Chondrocyte (in vitro differentiated cells): Measurements from ENCODE around the gene BANP. TPM values are rescaled to one million over a fixed set of nuclear protein-coding genes. Genes with fewer than 3 reads are reported as not detected.

Experiments
- DNase-seq: peaks from one replicate; pipeline ENCODE4 v3.0.0; 2021; ENCODE audit warnings: mixed read lengths, low spot score
- H3K27ac Mint-ChIP-seq: one replicate; pipeline ENCODE4 v1.8.0; 2021; ENCODE audit warnings: mild to moderate bottlenecking, moderate library complexity, mixed read lengths; ENCODE audit not compliant: unreplicated experiment
- H3K27me3 Mint-ChIP-seq: 2 replicates; pipeline ENCODE4 v1.8.0; 2021; ENCODE audit warnings: low read depth, mixed read lengths
- H3K36me3 Mint-ChIP-seq: 2 replicates; pipeline ENCODE4 v1.8.0; 2021; ENCODE audit warnings: low read depth, mixed read lengths
- H3K4me1 Mint-ChIP-seq: 2 replicates; pipeline ENCODE4 v1.8.0; 2021; ENCODE audit warnings: low read depth, mild to moderate bottlenecking, mixed read lengths
- H3K4me3 Mint-ChIP-seq: one replicate; pipeline ENCODE4 v1.8.0; 2021; ENCODE audit warnings: mild to moderate bottlenecking, moderate library complexity, mixed read lengths; ENCODE audit not compliant: unreplicated experiment
- H3K9me3 Mint-ChIP-seq: 2 replicates; pipeline ENCODE4 v1.8.0; 2021; ENCODE audit warnings: low read depth, mixed read lengths
- total RNA-seq: library from RNA; stranded (reverse); gene quantifications from 3 replicates; pipeline ENCODE4 v1.2.1, GENCODE V29; 2021
- TF ChIP-seq, protein P1 (sequence below): fragments of 200-600 bp; sonication (generic); IDR thresholded peaks from 2 replicates; pipeline ENCODE4 v1.5.0; 2021; ENCODE audit warnings: antibody characterized with exemption, mild to moderate bottlenecking, moderate library complexity

The BANP gene
- total RNA-seq, 1 donor from 2014 or later, result 15.0 TPM

DNA sequence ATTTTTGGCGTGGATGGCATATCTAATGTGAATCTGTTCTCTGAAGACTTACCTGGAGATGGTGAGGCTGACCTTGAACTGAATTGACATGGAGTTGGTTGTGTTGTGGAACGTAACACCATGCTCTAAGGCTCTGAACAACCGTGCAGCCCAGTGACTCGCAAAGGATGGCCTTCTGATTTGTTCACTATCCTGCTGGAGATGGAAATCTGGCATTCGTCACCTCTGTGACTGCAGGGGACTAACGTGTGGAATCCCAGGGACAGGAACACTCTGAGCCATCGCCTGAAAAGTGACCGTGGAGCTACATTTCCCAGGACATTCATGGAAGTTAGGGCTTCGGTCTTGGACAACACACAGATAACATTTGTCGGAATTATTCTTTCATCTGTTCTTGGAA is 61.1 kb downstream of the BANP start:
- Mint-ChIP-seq H3K4me3 (no peak overlapping the region), H3K9me3 (no peaks in the 10 kb centered on the region), H3K27me3 (no peaks in the 10 kb centered on the region), H3K4me1 (peaks cover 41% of the 10 kb centered on the region), H3K36me3 (peaks cover 28% of the 10 kb centered on the region), H3K27ac (no peak overlapping the region)
- TF ChIP-seq, protein P1, sequence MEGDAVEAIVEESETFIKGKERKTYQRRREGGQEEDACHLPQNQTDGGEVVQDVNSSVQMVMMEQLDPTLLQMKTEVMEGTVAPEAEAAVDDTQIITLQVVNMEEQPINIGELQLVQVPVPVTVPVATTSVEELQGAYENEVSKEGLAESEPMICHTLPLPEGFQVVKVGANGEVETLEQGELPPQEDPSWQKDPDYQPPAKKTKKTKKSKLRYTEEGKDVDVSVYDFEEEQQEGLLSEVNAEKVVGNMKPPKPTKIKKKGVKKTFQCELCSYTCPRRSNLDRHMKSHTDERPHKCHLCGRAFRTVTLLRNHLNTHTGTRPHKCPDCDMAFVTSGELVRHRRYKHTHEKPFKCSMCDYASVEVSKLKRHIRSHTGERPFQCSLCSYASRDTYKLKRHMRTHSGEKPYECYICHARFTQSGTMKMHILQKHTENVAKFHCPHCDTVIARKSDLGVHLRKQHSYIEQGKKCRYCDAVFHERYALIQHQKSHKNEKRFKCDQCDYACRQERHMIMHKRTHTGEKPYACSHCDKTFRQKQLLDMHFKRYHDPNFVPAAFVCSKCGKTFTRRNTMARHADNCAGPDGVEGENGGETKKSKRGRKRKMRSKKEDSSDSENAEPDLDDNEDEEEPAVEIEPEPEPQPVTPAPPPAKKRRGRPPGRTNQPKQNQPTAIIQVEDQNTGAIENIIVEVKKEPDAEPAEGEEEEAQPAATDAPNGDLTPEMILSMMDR, result no peak
- DNase-seq, result no peak

DNA sequence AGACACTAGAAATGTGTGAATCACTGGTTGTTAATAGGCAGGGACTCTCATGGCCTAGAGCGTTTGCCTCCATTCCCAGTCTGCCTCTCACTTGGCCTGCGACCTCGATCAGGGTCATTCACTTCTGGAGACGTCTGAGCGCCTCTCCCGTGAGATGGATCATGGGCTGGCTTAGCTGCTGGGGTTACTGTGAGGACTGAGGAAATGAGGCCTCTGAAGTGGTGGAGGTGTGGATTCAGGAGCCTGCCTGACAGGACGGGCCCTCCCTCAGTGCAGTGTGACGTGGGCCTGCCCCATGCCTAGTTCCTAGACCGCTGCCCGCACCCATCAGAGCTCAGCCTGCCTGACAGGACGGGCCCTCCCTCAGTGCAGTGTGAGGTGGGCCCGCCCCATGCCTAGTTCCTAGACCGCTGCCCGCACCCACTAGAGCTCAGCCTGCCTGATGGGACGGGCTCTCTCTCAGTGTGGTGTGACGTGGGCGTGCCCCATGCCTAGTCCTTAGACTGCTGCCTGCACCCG is 61.9 kb downstream of the BANP start:
- Mint-ChIP-seq H3K27me3 (no peaks in the 10 kb centered on the region), H3K27ac (peak overlapping the region; percentile 80), H3K36me3 (peaks cover 25% of the 10 kb centered on the region), H3K4me3 (no peak overlapping the region), H3K4me1 (peaks cover 41% of the 10 kb centered on the region), H3K9me3 (no peaks in the 10 kb centered on the region)
- peak; percentile 88 for DNase-seq
- TF ChIP-seq, protein P1, result no peak

DNA sequence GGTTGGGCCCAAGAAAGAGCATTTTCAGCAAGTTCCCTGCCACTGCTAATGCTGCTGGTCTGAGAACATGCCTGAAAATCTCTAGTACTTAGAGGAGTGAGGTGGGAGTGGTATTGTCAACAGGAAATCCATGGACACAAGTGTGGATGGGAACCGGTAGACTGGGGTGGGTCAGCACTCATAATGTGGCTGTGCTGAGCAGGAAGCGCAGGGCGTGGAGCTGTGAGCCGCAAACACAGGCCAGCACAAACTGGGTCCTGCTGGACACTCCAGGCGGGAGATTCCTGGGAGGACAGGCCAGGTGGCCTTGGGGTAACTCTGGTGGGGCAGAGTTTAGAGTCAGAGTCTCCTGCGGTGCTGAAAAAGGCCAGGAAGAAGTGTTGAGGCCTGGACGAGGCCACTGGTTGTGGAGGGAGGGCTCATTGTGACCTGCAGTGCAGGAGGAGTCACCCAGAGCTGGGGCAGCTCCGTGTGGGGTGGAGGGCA is 62.6 kb downstream of the BANP start:
- Mint-ChIP-seq H3K27me3 (no peaks in the 10 kb centered on the region), H3K4me3 (peak overlapping the region; percentile 46), H3K36me3 (peaks cover 24% of the 10 kb centered on the region), H3K4me1 (peaks cover 41% of the 10 kb centered on the region), H3K9me3 (no peaks in the 10 kb centered on the region), H3K27ac (peak overlapping the region; percentile 80)
- TF ChIP-seq, protein P1, result no peak
- DNase-seq, result no peak

DNA sequence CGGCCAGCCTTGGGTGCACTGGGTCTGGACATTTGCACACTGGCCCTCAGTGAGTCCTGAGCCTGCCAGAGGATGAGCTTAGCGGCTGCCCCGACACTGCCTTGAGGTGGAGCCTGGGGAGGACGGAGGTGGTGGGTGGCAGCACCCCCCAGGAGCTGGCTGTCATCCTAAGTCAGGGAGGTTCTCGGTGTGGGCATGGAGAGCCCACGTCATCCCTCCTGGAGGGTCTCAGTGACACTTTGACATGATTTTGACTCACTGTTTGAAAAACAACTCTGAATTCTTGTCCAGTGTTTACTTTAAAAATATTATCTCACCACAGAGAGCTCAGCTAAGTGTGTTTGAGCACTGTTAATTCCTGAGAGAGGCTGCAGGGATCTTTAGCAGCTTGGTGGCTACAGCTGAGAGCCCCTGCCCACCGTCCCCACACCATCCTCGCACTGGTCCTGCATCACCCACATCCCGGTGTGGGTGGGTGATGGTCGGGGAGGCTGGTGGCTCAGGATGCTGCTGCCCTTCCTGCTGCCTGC is 63.1 kb downstream of the BANP start:
- H3K9me3 Mint-ChIP-seq, result no peaks in the 10 kb centered on the region
- H3K4me3 Mint-ChIP-seq, result peak overlapping the region; percentile 46
- DNase-seq, result peak; percentile 79
- peaks cover 23% of the 10 kb centered on the region for H3K36me3 Mint-ChIP-seq
- peak overlapping the region; percentile 80 for H3K27ac Mint-ChIP-seq
- TF ChIP-seq, protein P1, result no peak
- H3K4me1 Mint-ChIP-seq, result peaks cover 41% of the 10 kb centered on the region
- H3K27me3 Mint-ChIP-seq, result no peaks in the 10 kb centered on the region

DNA sequence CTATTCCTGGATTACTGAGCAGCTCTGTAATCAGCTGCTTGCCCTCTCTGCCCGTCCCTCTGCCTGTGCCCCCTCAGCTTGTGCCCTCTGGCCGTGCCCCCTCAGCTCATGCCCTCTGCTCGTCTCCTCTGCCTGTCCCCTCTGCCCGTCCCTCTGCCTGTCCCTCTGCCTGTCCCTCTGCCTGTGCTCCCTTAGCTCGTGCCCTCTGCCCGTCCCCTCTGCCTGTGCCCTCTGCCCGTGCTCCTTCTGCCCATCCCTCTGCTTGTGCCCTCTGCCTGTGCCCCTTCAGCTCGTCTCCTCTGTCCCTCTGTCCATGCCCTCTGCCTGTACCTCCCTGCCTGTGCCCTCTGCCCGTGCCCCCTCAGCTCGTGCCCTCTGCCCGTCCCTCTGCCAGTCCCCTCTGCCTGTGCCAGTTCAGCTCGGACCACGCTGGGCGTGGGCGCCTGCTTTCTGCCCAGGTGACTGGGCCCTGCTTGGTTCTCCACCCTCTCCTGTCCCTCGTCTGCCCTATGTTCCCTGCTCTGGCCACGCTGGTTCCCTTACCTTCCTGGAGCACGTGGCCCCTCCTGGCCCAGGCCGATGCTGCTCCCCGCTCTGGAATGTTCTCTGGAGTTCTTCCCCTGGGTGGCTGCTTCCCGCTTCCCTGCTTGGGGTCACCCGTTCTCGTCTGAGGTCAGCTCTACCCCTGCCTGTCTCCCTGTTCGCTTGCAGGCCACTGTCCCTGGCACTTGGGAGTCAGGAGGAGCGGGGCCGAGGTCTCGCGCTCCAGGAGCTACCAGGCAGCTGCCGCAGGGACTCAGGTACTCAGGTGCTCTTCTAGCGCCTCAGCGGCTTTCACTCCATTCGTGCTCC is 63.9 kb downstream of the BANP start:
- Mint-ChIP-seq H3K27ac (peak overlapping the region; percentile 80), H3K4me3 (no peak overlapping the region), H3K36me3 (peaks cover 16% of the 10 kb centered on the region), H3K4me1 (peaks cover 38% of the 10 kb centered on the region), H3K9me3 (no peaks in the 10 kb centered on the region), H3K27me3 (no peaks in the 10 kb centered on the region)
- DNase-seq, result peak; percentile 75
- TF ChIP-seq, protein P1, result no peak
